C4-2B (cell line): ENCODE measurements around the gene KRT76.

Experiments used
- ZFX ChIP-seq: fragments of 450-650 bp; IDR thresholded peaks from 2 replicates; pipeline ENCODE4 v1.6.1; 2017
- TF ChIP-seq, protein P1 (sequence below): fragments of 450-650 bp; conservative IDR thresholded peaks from 2 replicates; pipeline ENCODE4 v1.5.1; 2017; ENCODE audit warnings: mild to moderate bottlenecking

DNA sequence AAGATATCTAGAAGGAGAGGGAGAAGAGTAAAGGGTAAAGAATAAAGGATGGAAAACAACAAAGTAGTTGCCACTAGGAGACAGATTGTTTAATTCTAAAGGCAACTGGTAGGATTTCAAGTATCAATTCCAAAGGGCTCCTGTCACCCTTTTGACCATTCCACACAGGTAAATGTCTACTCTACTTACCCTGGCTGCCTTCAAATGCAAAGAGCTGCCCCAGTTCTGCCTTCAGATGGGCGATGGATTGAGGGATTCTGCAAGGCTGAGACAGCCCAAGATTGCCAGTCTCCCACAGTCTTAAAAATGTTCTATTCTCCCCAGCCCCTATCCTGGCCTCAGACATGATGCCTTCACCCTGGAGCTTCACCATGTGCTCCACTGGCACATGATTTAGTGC lies 11.4 kb downstream of the KRT76 start:
- TF ChIP-seq, protein P1, sequence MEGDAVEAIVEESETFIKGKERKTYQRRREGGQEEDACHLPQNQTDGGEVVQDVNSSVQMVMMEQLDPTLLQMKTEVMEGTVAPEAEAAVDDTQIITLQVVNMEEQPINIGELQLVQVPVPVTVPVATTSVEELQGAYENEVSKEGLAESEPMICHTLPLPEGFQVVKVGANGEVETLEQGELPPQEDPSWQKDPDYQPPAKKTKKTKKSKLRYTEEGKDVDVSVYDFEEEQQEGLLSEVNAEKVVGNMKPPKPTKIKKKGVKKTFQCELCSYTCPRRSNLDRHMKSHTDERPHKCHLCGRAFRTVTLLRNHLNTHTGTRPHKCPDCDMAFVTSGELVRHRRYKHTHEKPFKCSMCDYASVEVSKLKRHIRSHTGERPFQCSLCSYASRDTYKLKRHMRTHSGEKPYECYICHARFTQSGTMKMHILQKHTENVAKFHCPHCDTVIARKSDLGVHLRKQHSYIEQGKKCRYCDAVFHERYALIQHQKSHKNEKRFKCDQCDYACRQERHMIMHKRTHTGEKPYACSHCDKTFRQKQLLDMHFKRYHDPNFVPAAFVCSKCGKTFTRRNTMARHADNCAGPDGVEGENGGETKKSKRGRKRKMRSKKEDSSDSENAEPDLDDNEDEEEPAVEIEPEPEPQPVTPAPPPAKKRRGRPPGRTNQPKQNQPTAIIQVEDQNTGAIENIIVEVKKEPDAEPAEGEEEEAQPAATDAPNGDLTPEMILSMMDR, result no peak
- no peak for TF ChIP-seq ZFX
